ENCODE data around the gene AMOTL2.

GRCh38 chr3:134423153-134423552, 48.9 kb upstream of the AMOTL2 start:
- no peak for TF ChIP-seq ZBTB17 (CRISPR knock-in tag; IDR thresholded peaks at IDR 0.05)
- no peak for TF ChIP-seq TCF15 (CRISPR knock-in tag; IDR thresholded peaks at IDR 0.05)
- TF ChIP-seq RBM14 (IDR thresholded peaks at IDR 0.05; ENCODE audit: borderline replicate concordance, insufficient read depth, low read depth, low read length): no peak
- TF ChIP-seq XRCC4 (IDR thresholded peaks at IDR 0.05; ENCODE audit: extremely low read depth, insufficient read depth, insufficient read length): no peak

Data from K562 (cell line).